WERI-Rb-1 (cell line): ENCODE data around the gene AOPEP.

ENCODE experiments used
- DNase-seq: peaks from one replicate; pipeline ENCODE4 v3.0.0-alpha.2; 2020
- H3K27ac ChIP-seq: fragments of 250-450 bp; sonication (Bioruptor Pico); 2 replicates; pipeline ENCODE4 v1.5.1; 2020; ENCODE audit warnings: mild to moderate bottlenecking, moderate library complexity
- H3K27me3 ChIP-seq: fragments of 250-450 bp; sonication (Bioruptor Pico); 2 replicates; pipeline ENCODE4 v1.5.1; 2021; ENCODE audit warnings: mild to moderate bottlenecking, low read depth, moderate library complexity; ENCODE audit not compliant: insufficient read depth, severe bottlenecking
- H3K36me3 ChIP-seq: fragments of 250-450 bp; sonication (Bioruptor Pico); 2 replicates; pipeline ENCODE4 v1.5.1; 2020; ENCODE audit warnings: mild to moderate bottlenecking, moderate library complexity
- H3K4me3 ChIP-seq: 2 replicates; pipeline ENCODE4 v1.5.1; 2011; ENCODE audit warnings: low read depth, mild to moderate bottlenecking, control low read depth, low read length
- H3K9me3 ChIP-seq: fragments of 250-450 bp; sonication (Bioruptor Pico); 2 replicates; pipeline ENCODE4 v1.5.1; 2021; ENCODE audit warnings: mild to moderate bottlenecking, moderate library complexity; ENCODE audit not compliant: severe bottlenecking
- CTCF ChIP-seq: IDR thresholded peaks from 2 replicates; pipeline ENCODE4 v1.5.1; 2011; ENCODE audit warnings: low read depth, mild to moderate bottlenecking, control low read depth, inconsistent platforms, low read length

Gene AOPEP

GRCh38 chr9:95053611-95054570 lies 327.4 kb downstream of the AOPEP start:
- no peaks in the 10 kb centered on the region for H3K27me3 ChIP-seq
- H3K36me3 ChIP-seq: no peaks in the 10 kb centered on the region; the same call in none of the 2 replicates
- no peaks in the 10 kb centered on the region for H3K9me3 ChIP-seq
- H3K4me3 ChIP-seq: no peak overlapping the region
- TF ChIP-seq CTCF: no peak
- no peak for DNase-seq
- no peak overlapping the region for H3K27ac ChIP-seq

- H3K27me3 ChIP-seq: no peaks in the 10 kb centered on the region
- H3K27ac ChIP-seq: no peak overlapping the region
- no peak for DNase-seq
- no peak overlapping the region for H3K4me3 ChIP-seq
- H3K9me3 ChIP-seq: no peaks in the 10 kb centered on the region
- no peak for TF ChIP-seq CTCF
- H3K36me3 ChIP-seq: peaks cover 5% of the 10 kb centered on the region
These were observed 328.9 kb downstream of the AOPEP start for GRCh38 chr9:95055334-95055850.

- Histone ChIP-seq H3K36me3 (peaks cover 9% of the 10 kb centered on the region), H3K4me3 (no peak overlapping the region), H3K27me3 (no peaks in the 10 kb centered on the region), H3K9me3 (no peaks in the 10 kb centered on the region), H3K27ac (no peak overlapping the region)
- no peak for DNase-seq
- no peak for TF ChIP-seq CTCF
These were observed 329.5 kb downstream of the AOPEP start for GRCh38 chr9:95055851-95056551.

- H3K4me3 ChIP-seq: no peak overlapping the region
- no peak for DNase-seq
- no peak for TF ChIP-seq CTCF
- H3K36me3 ChIP-seq: peaks cover 20% of the 10 kb centered on the region
- no peak overlapping the region for H3K27ac ChIP-seq
- no peaks in the 10 kb centered on the region for H3K27me3 ChIP-seq
- H3K9me3 ChIP-seq: no peaks in the 10 kb centered on the region
These were observed 330.6 kb downstream of the AOPEP start for GRCh38 chr9:95057101-95057500.

GRCh38 chr9:95058121-95058785 lies 331.8 kb downstream of the AOPEP start:
- Histone ChIP-seq H3K36me3 (peaks cover 32% of the 10 kb centered on the region), H3K9me3 (no peaks in the 10 kb centered on the region), H3K4me3 (no peak overlapping the region), H3K27ac (no peak overlapping the region), H3K27me3 (no peaks in the 10 kb centered on the region)
- no peak for DNase-seq
- TF ChIP-seq CTCF: no peak
